HL-60 (cell line): ENCODE data around the gene ITPRIPL2.
A peak's percentile ranks its signal among the peaks of the same experiment; 100 is the strongest.

Experiments
- DNase-seq, 2 experiments: peaks; one replicate each; pipeline ENCODE4 v3.0.0-alpha.2; 2010 to 2020; ENCODE audit warnings: low read depth in 1 of 2, low spot score in 1 of 2
- H3K27ac ChIP-seq: fragments of 250-450 bp; sonication (Bioruptor Pico); replicated peaks from 2 replicates; pipeline ENCODE4 v1.5.1; 2020; ENCODE audit warnings: mild to moderate bottlenecking, moderate library complexity
- H3K27me3 ChIP-seq: fragments of 250-450 bp; sonication (Bioruptor Pico); 2 replicates; pipeline ENCODE4 v1.5.1; 2021; ENCODE audit warnings: mild to moderate bottlenecking, moderate library complexity; ENCODE audit not compliant: insufficient read depth, poor library complexity, severe bottlenecking
- H3K4me3 ChIP-seq: replicated peaks from 2 replicates; pipeline ENCODE4 v1.5.1; 2011; ENCODE audit warnings: mild to moderate bottlenecking, control low read depth, low read length; ENCODE audit not compliant: insufficient read depth
- GABPA ChIP-seq: IDR thresholded peaks from 2 replicates; pipeline ENCODE4 v1.6.1; 2012; ENCODE audit warnings: low read depth
- POLR2AphosphoS5 ChIP-seq: IDR thresholded peaks from 2 replicates; pipeline ENCODE4 v1.6.1; 2012; ENCODE audit warnings: low read depth
- REST ChIP-seq: IDR thresholded peaks from 2 replicates; pipeline ENCODE4 v1.6.1; 2012; ENCODE audit warnings: low read depth; ENCODE audit not compliant: insufficient replicate concordance
- SPI1 ChIP-seq: IDR thresholded peaks from 2 replicates; pipeline ENCODE4 v1.6.1; 2012; ENCODE audit warnings: low read depth, mild to moderate bottlenecking, borderline replicate concordance
- TF ChIP-seq, protein P1 (sequence below): IDR thresholded peaks from one replicate; pipeline ENCODE4 v1.5.1; 2011; ENCODE audit warnings: low read length, control low read depth, inconsistent platforms; ENCODE audit not compliant: insufficient read depth

ITPRIPL2 gene

GRCh38 chr16:19130385-19130784 lies 16.6 kb downstream of the ITPRIPL2 start:
- Histone ChIP-seq H3K27ac (no peak overlapping the region), H3K4me3 (no peak overlapping the region), H3K27me3 (no peaks in the 10 kb centered on the region)
- DNase-seq = no peak
- TF ChIP-seq POLR2AphosphoS5 = no peak
- no peak for TF ChIP-seq SPI1
- TF ChIP-seq REST = no peak
- TF ChIP-seq, protein P1, sequence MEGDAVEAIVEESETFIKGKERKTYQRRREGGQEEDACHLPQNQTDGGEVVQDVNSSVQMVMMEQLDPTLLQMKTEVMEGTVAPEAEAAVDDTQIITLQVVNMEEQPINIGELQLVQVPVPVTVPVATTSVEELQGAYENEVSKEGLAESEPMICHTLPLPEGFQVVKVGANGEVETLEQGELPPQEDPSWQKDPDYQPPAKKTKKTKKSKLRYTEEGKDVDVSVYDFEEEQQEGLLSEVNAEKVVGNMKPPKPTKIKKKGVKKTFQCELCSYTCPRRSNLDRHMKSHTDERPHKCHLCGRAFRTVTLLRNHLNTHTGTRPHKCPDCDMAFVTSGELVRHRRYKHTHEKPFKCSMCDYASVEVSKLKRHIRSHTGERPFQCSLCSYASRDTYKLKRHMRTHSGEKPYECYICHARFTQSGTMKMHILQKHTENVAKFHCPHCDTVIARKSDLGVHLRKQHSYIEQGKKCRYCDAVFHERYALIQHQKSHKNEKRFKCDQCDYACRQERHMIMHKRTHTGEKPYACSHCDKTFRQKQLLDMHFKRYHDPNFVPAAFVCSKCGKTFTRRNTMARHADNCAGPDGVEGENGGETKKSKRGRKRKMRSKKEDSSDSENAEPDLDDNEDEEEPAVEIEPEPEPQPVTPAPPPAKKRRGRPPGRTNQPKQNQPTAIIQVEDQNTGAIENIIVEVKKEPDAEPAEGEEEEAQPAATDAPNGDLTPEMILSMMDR = no peak
- TF ChIP-seq GABPA = no peak

GRCh38 chr16:19130852-19131824 lies 17.4 kb downstream of the ITPRIPL2 start:
- TF ChIP-seq SPI1 (no peak), REST (no peak), POLR2AphosphoS5 (no peak), GABPA (no peak)
- TF ChIP-seq, protein P1 = no peak
- no peak overlapping the region for H3K4me3 ChIP-seq
- no peak overlapping the region for H3K27ac ChIP-seq
- peak; percentile 27 to 53 for DNase-seq
- H3K27me3 ChIP-seq = no peaks in the 10 kb centered on the region

DNA sequence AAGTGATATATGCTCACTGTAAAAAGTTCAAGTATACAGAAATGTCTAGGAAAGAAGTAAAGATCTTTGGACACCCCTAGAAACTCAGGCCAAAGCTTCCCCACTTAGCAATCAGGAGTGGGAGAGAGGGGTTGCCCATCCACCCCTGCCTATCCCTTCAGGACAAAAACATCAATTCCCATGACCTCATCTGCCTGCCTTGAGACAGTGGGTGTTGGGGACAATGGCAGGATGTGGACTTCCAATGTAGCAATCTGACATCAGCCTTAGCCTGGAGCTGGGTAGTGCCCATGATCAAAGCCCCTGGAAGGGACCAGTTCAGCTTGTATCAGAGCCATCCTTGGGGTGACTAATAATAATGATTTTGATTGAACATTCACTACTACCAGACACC lies 18.1 kb downstream of the ITPRIPL2 start:
- Histone ChIP-seq H3K27me3 (no peaks in the 10 kb centered on the region), H3K27ac (no peak overlapping the region), H3K4me3 (no peak overlapping the region)
- TF ChIP-seq, protein P1 = no peak
- TF ChIP-seq POLR2AphosphoS5 (no peak), REST (no peak), SPI1 (no peak), GABPA (no peak)
- DNase-seq = no peak
